ENCODE data around the gene PHKG1.
"Not testable (repeated sequence)": the region's sequence is repeated elsewhere in the genome, so short reads cannot be mapped to it uniquely, and the experiment has no call there.

The PHKG1 gene

DNA sequence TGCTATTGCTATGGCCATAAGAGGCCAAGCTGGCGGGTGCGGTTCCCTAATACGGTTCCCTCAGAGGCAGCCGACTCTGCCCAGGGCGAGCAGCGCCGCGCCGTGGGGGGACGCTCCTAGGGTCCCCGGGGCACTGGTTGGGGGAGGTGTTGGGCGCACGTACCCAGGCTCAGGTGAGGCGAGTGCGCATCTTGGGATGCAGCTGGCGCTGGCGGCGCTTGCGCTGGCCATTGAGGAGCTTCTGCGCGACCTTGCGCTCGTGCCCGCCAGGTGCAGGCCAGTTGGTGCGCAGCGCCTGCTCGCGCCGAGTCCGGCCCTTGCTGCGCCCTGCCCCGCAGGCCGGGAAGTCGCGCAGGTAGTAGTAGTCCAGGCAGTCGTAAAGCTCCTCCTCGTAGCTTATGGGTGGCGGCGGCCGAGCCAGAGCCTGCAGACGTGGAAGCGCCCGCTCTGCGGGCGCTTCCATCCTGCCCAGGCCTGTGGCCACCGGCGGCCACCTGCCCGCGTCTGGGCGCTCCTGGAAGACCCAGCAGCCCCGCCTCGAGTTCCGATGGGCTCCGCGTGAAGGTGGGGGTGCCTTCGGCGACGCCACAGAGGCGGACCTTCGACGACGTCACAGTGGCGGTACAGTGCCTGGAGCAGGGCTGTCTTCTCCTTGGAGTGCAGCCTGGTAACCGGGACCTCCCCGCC is 23.2 kb upstream of the PHKG1 start, which contains the start of gene NUPR2:
TSS of gene NUPR2 (minus strand) at position 566 of the 687 bp plus-strand sequence. CDS start at position 463, 103 bp downstream.
- CTCF ChIA-PET = no interaction called here
- DNase-seq (ENCODE audit: low read depth, low spot score) = no peak
- no peak within 1 kb of the TSS for H3K4me3 ChIP-seq (ENCODE audit: low read depth, low read length)
- POLR2A ChIA-PET = no interaction called here
- TF ChIP-seq, protein P1, sequence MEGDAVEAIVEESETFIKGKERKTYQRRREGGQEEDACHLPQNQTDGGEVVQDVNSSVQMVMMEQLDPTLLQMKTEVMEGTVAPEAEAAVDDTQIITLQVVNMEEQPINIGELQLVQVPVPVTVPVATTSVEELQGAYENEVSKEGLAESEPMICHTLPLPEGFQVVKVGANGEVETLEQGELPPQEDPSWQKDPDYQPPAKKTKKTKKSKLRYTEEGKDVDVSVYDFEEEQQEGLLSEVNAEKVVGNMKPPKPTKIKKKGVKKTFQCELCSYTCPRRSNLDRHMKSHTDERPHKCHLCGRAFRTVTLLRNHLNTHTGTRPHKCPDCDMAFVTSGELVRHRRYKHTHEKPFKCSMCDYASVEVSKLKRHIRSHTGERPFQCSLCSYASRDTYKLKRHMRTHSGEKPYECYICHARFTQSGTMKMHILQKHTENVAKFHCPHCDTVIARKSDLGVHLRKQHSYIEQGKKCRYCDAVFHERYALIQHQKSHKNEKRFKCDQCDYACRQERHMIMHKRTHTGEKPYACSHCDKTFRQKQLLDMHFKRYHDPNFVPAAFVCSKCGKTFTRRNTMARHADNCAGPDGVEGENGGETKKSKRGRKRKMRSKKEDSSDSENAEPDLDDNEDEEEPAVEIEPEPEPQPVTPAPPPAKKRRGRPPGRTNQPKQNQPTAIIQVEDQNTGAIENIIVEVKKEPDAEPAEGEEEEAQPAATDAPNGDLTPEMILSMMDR (IDR thresholded peaks at IDR 0.05; ENCODE audit: insufficient read depth, low read length, missing control alignments) = no peak

DNA sequence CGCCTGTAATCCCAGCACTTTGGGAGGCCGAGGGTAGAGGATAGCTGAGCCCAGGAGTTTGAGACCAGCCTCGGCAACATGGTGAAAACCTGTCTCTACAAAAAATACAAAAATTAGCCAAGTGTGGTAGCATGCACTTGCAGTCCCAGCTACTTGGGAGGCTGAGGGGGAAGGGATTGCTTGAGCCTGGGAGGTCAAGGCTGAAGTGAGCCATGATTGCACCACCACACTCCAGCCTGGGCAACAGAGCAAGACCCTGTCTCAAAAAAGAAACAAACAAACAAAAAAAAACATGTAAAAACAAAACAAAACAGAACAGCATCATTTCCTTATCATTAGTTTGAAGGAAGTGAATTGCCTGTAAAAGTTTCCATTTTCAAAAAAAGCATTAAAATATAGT is 19.5 kb upstream of the PHKG1 start:
- DNase-seq (ENCODE audit: low read depth, low spot score); POLR2A ChIA-PET; CTCF ChIA-PET; H3K4me3 ChIP-seq (ENCODE audit: low read depth, low read length): not testable (repeated sequence)

DNA sequence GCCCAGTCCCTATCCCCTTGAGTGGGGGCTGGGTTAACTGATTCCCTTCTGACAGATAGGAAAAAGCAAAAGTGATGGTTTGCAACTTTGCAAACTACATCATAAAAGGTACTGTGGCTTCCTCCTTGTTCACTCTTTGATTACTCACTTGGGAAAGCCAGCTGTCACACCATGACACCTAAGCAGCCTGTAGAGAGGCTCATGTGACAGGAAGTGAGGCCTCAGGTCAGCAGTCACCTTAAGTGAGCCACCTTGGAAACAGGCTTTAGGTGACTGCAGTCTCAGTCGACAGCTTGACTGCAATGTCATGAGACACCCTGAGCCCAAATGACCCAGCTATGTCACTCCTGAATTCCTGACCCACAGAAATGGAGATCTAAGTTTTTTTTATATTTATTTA is 17.9 kb upstream of the PHKG1 start:
- no peak for DNase-seq (ENCODE audit: low read depth, low spot score)
- TF ChIP-seq, protein P1 (IDR thresholded peaks at IDR 0.05; ENCODE audit: insufficient read depth, low read length, missing control alignments) = no peak
- POLR2A ChIA-PET = no interaction called here
- CTCF ChIA-PET = no interaction called here
- no peak overlapping the region for H3K4me3 ChIP-seq (ENCODE audit: low read depth, low read length)

DNA sequence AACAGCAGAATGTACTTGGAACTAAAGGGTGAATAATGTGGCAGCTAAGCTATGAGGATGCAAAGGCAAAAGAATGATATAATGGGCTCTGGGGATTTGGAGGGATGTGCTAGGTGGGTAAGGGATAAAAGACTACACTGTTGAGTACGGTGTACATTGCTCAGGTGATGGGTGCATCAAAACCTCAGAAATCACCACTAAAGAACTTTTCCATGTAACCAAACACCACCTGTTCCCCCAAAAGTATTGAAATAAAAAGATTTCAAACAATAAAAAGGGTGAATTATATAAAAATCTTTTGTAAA is 15.2 kb upstream of the PHKG1 start:
- no peak overlapping the region for H3K4me3 ChIP-seq (ENCODE audit: low read depth, low read length)
- CTCF ChIA-PET = interaction anchor here (1.3 kb wide), 1 partner anchor 34 kb away, joined by 4 read pairs; no protein-coding TSS in a partner anchor
- no peak for DNase-seq (ENCODE audit: low read depth, low spot score)
- TF ChIP-seq, protein P1 (IDR thresholded peaks at IDR 0.05; ENCODE audit: insufficient read depth, low read length, missing control alignments) = no peak
- POLR2A ChIA-PET = no interaction called here

DNA sequence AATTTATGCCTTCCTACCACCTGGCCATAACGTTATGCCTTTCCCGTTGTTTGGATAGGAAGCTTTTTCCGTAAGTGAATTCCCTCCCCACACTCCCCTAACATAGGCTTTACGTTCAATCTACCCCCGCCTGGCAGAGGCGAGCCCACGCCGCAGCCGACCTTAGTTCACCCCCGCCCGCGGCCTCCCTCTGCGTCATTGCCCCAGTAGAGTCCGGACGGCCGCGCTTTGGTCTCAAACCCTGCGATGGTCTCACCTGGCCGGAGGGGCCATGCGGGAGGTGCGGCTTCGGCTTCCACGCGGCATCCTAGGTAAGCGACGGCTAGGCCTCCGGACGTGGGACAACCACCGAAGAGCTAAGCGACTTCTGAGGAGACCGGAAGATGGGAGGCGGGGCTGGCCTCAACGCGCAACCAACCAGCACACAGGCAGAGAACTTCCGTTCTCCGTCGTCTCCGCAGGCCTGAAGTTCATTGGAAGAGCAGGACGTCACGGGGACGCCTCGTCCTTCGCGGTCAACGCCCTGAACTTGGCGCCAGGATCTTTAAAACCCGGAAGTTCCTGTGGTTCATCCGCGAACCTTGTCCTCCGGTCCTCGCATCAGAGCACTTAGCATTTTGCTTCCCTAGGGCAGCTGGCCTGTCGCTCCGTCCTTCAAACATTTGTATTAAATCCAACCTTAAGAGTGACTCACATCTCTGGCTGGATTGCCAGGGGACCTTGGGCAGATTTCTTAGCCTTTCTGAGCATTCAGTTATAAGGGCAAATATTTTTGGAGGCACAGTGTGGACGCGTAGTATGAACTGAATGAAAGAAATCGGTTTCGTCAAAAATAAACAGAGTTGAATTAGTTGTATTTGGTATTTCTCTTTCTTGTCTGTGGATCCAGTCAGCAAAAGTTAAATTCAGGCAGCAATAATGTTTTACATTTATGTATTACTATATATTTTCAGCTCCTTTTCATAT is 13.6 kb upstream of the PHKG1 start, which contains the start of gene CHCHD2:
TSS of gene CHCHD2 (minus strand) at position 369 of the 966 bp plus-strand sequence. CDS start at position 306, 63 bp downstream.
- ChIA-PET CTCF (interaction anchor here (1.3 kb wide), 1 partner anchor 32 kb away, joined by 5 read pairs; no protein-coding TSS in a partner anchor), POLR2A (interaction anchor here (0.6 kb wide), 1 partner anchor 600 kb away, joined by 3 read pairs; no protein-coding TSS in a partner anchor)
- TF ChIP-seq, protein P1 (IDR thresholded peaks at IDR 0.05; ENCODE audit: insufficient read depth, low read length, missing control alignments) = no peak
- peak within 1 kb of the TSS; percentile 93 for H3K4me3 ChIP-seq (ENCODE audit: low read depth, low read length)
- peak; percentile 93 for DNase-seq (ENCODE audit: low read depth, low spot score)

DNA sequence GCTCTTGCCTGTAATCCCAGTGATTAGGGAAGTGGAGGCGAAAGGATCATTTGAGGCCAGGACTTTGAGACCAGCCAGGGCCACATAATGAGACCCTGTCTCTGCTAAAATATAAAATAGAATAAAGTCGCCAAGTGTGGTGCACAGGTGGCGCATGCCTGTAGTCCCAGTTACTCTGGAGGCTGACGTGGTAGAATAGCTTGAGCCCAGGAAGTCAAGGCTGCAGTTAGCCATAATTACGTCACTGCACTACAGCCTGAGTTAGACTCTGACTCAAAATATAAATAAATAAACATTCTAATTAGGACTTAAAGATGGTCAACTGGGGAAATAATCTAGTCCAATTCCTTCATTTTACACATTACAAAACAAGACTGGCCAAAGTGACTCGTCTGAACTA is 12.8 kb upstream of the PHKG1 start:
- TF ChIP-seq, protein P1 (IDR thresholded peaks at IDR 0.05; ENCODE audit: insufficient read depth, low read length, missing control alignments) = no peak
- peak; percentile 41 for DNase-seq (ENCODE audit: low read depth, low spot score)
- ChIA-PET POLR2A (no interaction called here), CTCF (interaction anchor here (1.3 kb wide), 1 partner anchor 31 kb away, joined by 5 read pairs; no protein-coding TSS in a partner anchor)
- H3K4me3 ChIP-seq (ENCODE audit: low read depth, low read length) = peak overlapping the region; percentile 93

DNA sequence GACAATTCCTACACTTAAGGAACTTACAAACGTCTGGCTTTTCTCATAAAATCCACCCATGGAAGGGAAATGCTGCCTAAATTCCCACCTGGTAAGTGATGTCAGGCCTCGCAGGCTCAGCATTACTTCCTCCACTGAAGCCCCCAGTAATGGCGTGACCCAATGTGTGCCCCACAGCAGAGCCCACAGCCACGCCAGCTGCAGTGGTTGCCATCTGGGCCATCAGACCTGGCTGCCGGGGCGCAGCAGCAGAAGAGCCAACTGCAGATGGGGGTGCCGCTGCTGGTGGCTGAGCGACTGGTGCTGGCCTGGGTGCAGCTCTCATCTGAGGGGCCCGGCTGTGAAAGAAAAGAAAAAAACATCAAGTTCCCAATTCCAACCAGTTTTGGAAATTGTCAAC is 11.4 kb upstream of the PHKG1 start:
- ChIA-PET CTCF (interaction anchor here (1.2 to 1.3 kb wide), 2 partner anchors 11 to 139 kb away, joined by 3 read pairs; partner anchors contain the start of genes NIPSNAP2 and PHKG1), POLR2A (interaction anchor here (0.7 kb wide), 1 partner anchor 740 kb away, joined by 3 read pairs; no protein-coding TSS in a partner anchor)
- DNase-seq (ENCODE audit: low read depth, low spot score); H3K4me3 ChIP-seq (ENCODE audit: low read depth, low read length): not testable (repeated sequence)
